K562 (cell line): ENCODE results near the gene SMG6. TPM values are rescaled to one million over a fixed set of nuclear protein-coding genes. Genes with fewer than 3 reads are reported as not detected.

Source experiments
- ATAC-seq: fragments of 200-7000 bp; cut with Tn5 transposase; 3 replicates; pipeline ENCODE4 v1.9.1; 2020; ENCODE audit warnings: moderate library complexity
- BruUV-seq: library from RNA; stranded (reverse); fragments of 400-500 nt; replicated peaks from 2 replicates; lab custom pipeline; 2021; lab: Mats Ljungman, UMichigan
- CTCF ChIA-PET: fragments of 300-600 bp; formaldehyde crosslinking; extraction: SDS; loops from one replicate; lab custom pipeline; 2021; ENCODE audit warnings: low intra/inter-chr PET ratio; lab: Yijun Ruan, JAX
- POLR2A ChIA-PET: fragments of 300-600, 350-650 bp; sonication (Branson Sonifier 250); formaldehyde crosslinking; extraction: SDS; loops from one replicate; lab custom pipeline; 2021; ENCODE audit warnings: antibody characterized with exemption, inconsistent platforms; lab: Yijun Ruan, JAX
- DNase-seq, 4 experiments: peaks; one replicate each; pipeline versions ENCODE4 v3.0.0 to v3.0.0-alpha.2; 2011 to 2018; ENCODE audit warnings: low spot score in 3 of 4, mixed read lengths in 3 of 4; ENCODE audit errors: extremely low read depth in 1 of 4
- FAIRE-seq: peaks from 2 replicates; lab custom pipeline; 2011; peaks lifted over from hg19 to GRCh38; lab: Jason Lieb, UNC
- H2AFZ ChIP-seq: 2 replicates; pipeline ENCODE4 v1.6.0; 2011; ENCODE audit warnings: low read depth, low read length, control low read depth, inconsistent platforms
- H3K27ac ChIP-seq: fragments of 200-600 bp; 3 replicates; pipeline ENCODE4 v1.8.0; 2011; ENCODE audit warnings: low read depth, mild to moderate bottlenecking, control low read depth, inconsistent platforms, low read length, moderate library complexity, mixed read lengths; ENCODE audit errors: extremely low read depth
- H3K27me3 ChIP-seq, 2 experiments: fragments of 300-600 bp in 1 of 2; 2 replicates in 1 of 2; 3 replicates in 1 of 2; pipeline versions ENCODE4 v1.6.0 to v1.8.0; 2011; ENCODE audit warnings: inconsistent platforms in 2 of 2, low read length in 2 of 2, mild to moderate bottlenecking in 1 of 2, mixed read lengths in 1 of 2, moderate library complexity in 1 of 2; ENCODE audit not compliant: control insufficient read depth in 2 of 2, insufficient read depth in 2 of 2
- H3K36me3 ChIP-seq: fragments of 300-600 bp; 3 replicates; pipeline ENCODE4 v1.8.0; 2011; ENCODE audit warnings: mild to moderate bottlenecking, low read length, inconsistent platforms; ENCODE audit not compliant: control insufficient read depth, insufficient read depth
- H3K4me1 ChIP-seq, 2 experiments: fragments of 200-600 bp in 1 of 2; replicated peaks in 1 of 2; 2 replicates in 1 of 2; 3 replicates in 1 of 2; pipeline versions ENCODE4 v1.5.1 to v1.8.0; 2011; ENCODE audit warnings: inconsistent platforms in 2 of 2, low read length in 2 of 2, mild to moderate bottlenecking in 1 of 2, mixed read lengths in 1 of 2, moderate library complexity in 1 of 2; ENCODE audit not compliant: control insufficient read depth in 2 of 2, insufficient read depth in 2 of 2
- H3K4me2 ChIP-seq: 2 replicates; pipeline ENCODE4 v1.6.1; 2011; ENCODE audit warnings: low read length, control low read depth, inconsistent platforms, mixed read lengths; ENCODE audit not compliant: insufficient read depth
- H3K4me3 ChIP-seq: fragments of 200-600 bp; sonication (generic), shearing (Covaris generic); 2 replicates; pipeline ENCODE4 v1.5.1; 2016; ENCODE audit warnings: control low read depth, inconsistent platforms
- H3K79me2 ChIP-seq: fragments of 200-600 bp; 3 replicates; pipeline ENCODE4 v1.8.0; 2011; ENCODE audit warnings: low read length, inconsistent platforms; ENCODE audit not compliant: control insufficient read depth, insufficient read depth
- H3K9ac ChIP-seq, 2 experiments: 2 replicates each; pipeline versions ENCODE4 v1.6.0 to v1.6.1; 2011; ENCODE audit warnings: low read depth in 2 of 2, low read length in 2 of 2, control low read depth in 1 of 2, inconsistent platforms in 1 of 2, mild to moderate bottlenecking in 1 of 2, mixed read lengths in 1 of 2; ENCODE audit not compliant: insufficient read depth in 1 of 2
- H3K9me1 ChIP-seq: one replicate; pipeline ENCODE4 v1.6.0; 2011; ENCODE audit warnings: inconsistent platforms, mild to moderate bottlenecking, low read length, moderate library complexity; ENCODE audit not compliant: control insufficient read depth, insufficient read depth
- H3K9me3 ChIP-seq: replicated peaks from 2 replicates; pipeline ENCODE4 v1.5.1; 2011; ENCODE audit warnings: low read depth, low read length, inconsistent platforms; ENCODE audit not compliant: control insufficient read depth, insufficient read depth
- H4K20me1 ChIP-seq: replicated peaks from 2 replicates; pipeline ENCODE4 v1.6.1; 2011; ENCODE audit warnings: low read length, inconsistent platforms, mixed read lengths; ENCODE audit not compliant: control insufficient read depth, insufficient read depth
- BRD4 ChIP-seq: fragments of 200-600 bp; sonication (generic); IDR thresholded peaks from 2 replicates; pipeline ENCODE4 v1.6.1; 2017; ENCODE audit warnings: inconsistent platforms
- CXXC5 ChIP-seq: fragments of 250-450 bp; sonication (Bioruptor Pico); IDR thresholded peaks from 2 replicates; pipeline ENCODE4 v1.8.0; 2022; ENCODE audit warnings: inconsistent platforms, mild to moderate bottlenecking, moderate library complexity
- E4F1 ChIP-seq: fragments of 250-450 bp; sonication (Bioruptor Pico); IDR thresholded peaks from 2 replicates; pipeline ENCODE4 v1.5.0; 2021; ENCODE audit warnings: mild to moderate bottlenecking, borderline replicate concordance
- NFIX ChIP-seq: fragments of 250-450 bp; sonication (Bioruptor Pico); IDR thresholded peaks from 2 replicates; pipeline ENCODE4 v1.4.0; 2020; ENCODE audit warnings: low read depth, mild to moderate bottlenecking, moderate library complexity
- TSC22D4 ChIP-seq: fragments of 450-650 bp; IDR thresholded peaks from 2 replicates; pipeline ENCODE4 v1.6.1; 2016; ENCODE audit warnings: missing genetic modification characterization, missing biosample characterization, control low read depth
- WGBS: fragments of 100-300 bp; shearing (Covaris generic); methylation state at CpG from one replicate; pipeline ENCODE4 v1.1.6; 2016; ENCODE audit warnings: low coverage, mixed read lengths; ENCODE audit not compliant: insufficient coverage; ENCODE audit errors: missing lambda C conversion rate; 5-methylcytosine and 5-hydroxymethylcytosine counted together
- in situ Hi-C: fragments of 300-500 bp; cut with MboI; formaldehyde crosslinking; loops from 4 replicates; pipeline ENCODE4 v1.15.0; 2018; ENCODE audit warnings: inconsistent platforms, mixed read lengths
- intact Hi-C: fragments of 100-400 bp; cut with micrococcal nuclease; formaldehyde crosslinking; loops from 2 replicates; pipeline ENCODE4 v1.14.2; 2022
- polyA plus RNA-seq, 8 experiments: library from polyadenylated mRNA; depleted of rRNA in 4 of 8; stranded (reverse) in 5 of 8; unstranded in 3 of 8; fragments of >200 nt; fragmentation: Nextera tagmentation in 2 of 8; fragmentation: Illumina TruSeq in 1 of 8; extraction: Ambion mirVana in 2 of 8; extraction: Trizol in 1 of 8; gene quantifications; 2 replicates each; pipeline versions ENCODE4 v1.2.1 to v1.2.3, GENCODE V29; 2011 to 2014; ENCODE audit warnings: inconsistent platforms in 1 of 8, missing spikeins in 1 of 8
- total RNA-seq, 7 experiments: library from RNA; depleted of rRNA in 6 of 7; stranded (reverse); fragments of >200 nt in 6 of 7; fragmentation: Illumina TruSeq in 2 of 7; extraction: Trizol in 2 of 7; gene quantifications; 2 replicates each; pipeline versions ENCODE4 v1.2.1 to v1.2.3, GENCODE V29; 2011 to 2021; ENCODE audit warnings: low replicate concordance in 1 of 7

The SMG6 gene
- total and polyA plus RNA-seq, 9 of the 15 experiments (the other 6 are each of a cell fraction or from before 2014, with no cell fraction given), result 0.44 to 13.9 (median 6.0) TPM

GRCh38 chr17:2198927-2199326 is 104.7 kb downstream of the SMG6 start:
- no peaks in the 10 kb centered on the region for H3K9me3 ChIP-seq
- H2AFZ ChIP-seq, result no peak overlapping the region
- no peak overlapping the region for H3K4me3 ChIP-seq
- no TSS peak for BruUV-seq
- H3K27ac ChIP-seq, result no peak overlapping the region
- in situ Hi-C loops (no loop called here), intact Hi-C loops (no loop called here)
- ChIA-PET CTCF (no interaction called here), POLR2A (interaction anchor here (0.8 kb wide), 1 partner anchor 18 kb away, joined by 3 read pairs; no protein-coding TSS in a partner anchor)
- FAIRE-seq (no peak), DNase-seq (no peak), ATAC-seq (no peak)
- no peaks in the 10 kb centered on the region for H3K79me2 ChIP-seq
- H3K9me1 ChIP-seq, result no peaks in the 10 kb centered on the region
- no peak overlapping the region for H3K9ac ChIP-seq
- no peaks in the 10 kb centered on the region for H4K20me1 ChIP-seq
- H3K4me1 ChIP-seq, result no peaks in the 10 kb centered on the region; a peak in 1 of 5 replicates
- H3K36me3 ChIP-seq, result 0 out of 3 replicates have a peak, but pooled peaks cover 3% of the 10 kb centered on the region
- H3K4me2 ChIP-seq, result no peak overlapping the region
- H3K27me3 ChIP-seq, result no peaks in the 10 kb centered on the region
- 70% methylated on average over 6 of the region's 6 CpGs for WGBS
- no peak for TF ChIP-seq TSC22D4 (tag)
- no peak for TF ChIP-seq CXXC5 (CRISPR knock-in tag)
- TF ChIP-seq NFIX (CRISPR knock-in tag), result no peak
- no peak for TF ChIP-seq BRD4
- TF ChIP-seq E4F1, result no peak
- TF ChIP-seq, all 486 proteins: peak for 0
